ENCODE measurements around the gene R3HDML. TPM values are rescaled to one million over a fixed set of nuclear protein-coding genes. Genes with fewer than 3 reads are reported as not detected.

R3HDML gene
- total and polyA plus RNA-seq, 2 of the 13 experiments (the other 11 are each of a cell fraction or from before 2014, with no cell fraction given): not detected

DNA sequence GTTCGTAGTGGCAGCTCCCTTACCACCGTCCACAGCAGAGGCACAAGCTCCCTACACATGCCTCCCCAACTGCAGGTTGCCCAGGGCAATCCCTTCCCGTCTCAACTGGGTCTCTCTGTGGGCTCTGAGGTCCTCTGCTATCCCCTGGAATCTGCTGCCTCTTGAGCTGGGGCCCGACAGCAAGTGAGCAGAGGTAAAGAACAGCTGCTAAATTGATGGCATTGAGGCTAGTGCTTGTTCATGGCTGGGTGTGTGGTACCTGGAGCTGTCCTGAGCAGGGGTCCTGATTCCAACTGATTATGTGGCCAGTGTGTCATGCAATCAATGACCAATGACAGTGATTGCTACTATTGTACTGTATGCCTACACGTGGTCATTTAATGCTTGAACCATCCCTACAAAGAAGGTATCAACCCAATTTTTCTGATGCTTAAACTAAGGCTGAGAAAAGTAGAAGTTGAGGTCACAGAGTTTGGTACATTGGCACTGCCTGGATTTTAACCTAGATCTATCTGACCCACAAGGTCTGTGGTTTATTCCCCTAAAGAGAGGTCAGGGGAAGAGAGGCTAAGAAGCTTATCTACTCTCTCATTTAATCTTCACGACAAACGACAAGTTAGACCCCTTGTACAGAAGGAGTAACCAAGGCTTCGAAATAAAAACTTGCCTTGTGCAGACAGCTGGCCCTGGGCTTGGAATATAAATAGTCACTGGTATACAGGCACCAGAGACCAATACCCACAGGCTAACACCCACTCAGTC, 59.7 kb downstream of the R3HDML start:
- POLR2A ChIA-PET: interaction anchor here (3.5 to 10.8 kb wide), 5 partner anchors 14 to 44 kb away, joined by 22 to 556 read pairs (median 41); partner anchors contain the start of gene HNF4A
- H3K4me1 ChIP-seq (ENCODE audit: insufficient read depth, low read length): peaks cover 91% of the 10 kb centered on the region
- no peaks in the 10 kb centered on the region for H3K9me3 ChIP-seq (ENCODE audit: low read length)
- ATAC-seq (no peak), DNase-seq (ENCODE audit: low spot score) (no peak), FAIRE-seq (no peak)
- H2AFZ ChIP-seq (ENCODE audit: low read length): no peak overlapping the region
- CTCF ChIA-PET (ENCODE audit: low intra/inter-chr PET ratio, low total read pairs): no interaction called here
- in situ Hi-C loops (cut with HindIII; ENCODE audit: extremely low pct_ligation_motif_present, low pct_unique_long_range_greater_than_20kb): no loop called here
- H3K4me3 ChIP-seq (replicated peaks in 1 of 3; ENCODE audit: insufficient read depth in 1 of 3, low read depth in 2 of 3, low read length in 3 of 3): no peak overlapping the region
- intact Hi-C loops (cut with micrococcal nuclease; ENCODE audit: unreplicated experiment): no loop called here
- no peak overlapping the region for H3K4me2 ChIP-seq (ENCODE audit: low read depth, low read length)
- H3K27me3 ChIP-seq (ENCODE audit: control insufficient read depth in 1 of 2, insufficient read depth in 2 of 2, low read length in 2 of 2): no peaks in the 10 kb centered on the region; a peak in 1 of 5 replicates
- peak overlapping the region; percentile 94 for H3K27ac ChIP-seq (ENCODE audit: extremely low read length, insufficient read depth, low read length)
- H3K36me3 ChIP-seq (replicated peaks in 1 of 2; ENCODE audit: control insufficient read depth in 1 of 2, insufficient read depth in 2 of 2, low read length in 2 of 2): peaks cover 2% of the 10 kb centered on the region in 2 experiments; a peak in 4 of 5 replicates
- no peaks in the 10 kb centered on the region for H4K20me1 ChIP-seq (ENCODE audit: insufficient read depth, low read length)
- BruUV-seq (replicated peaks): no TSS peak
- H3K79me2 ChIP-seq (ENCODE audit: insufficient read depth, low read length): peaks cover 57% of the 10 kb centered on the region
- WGBS (ENCODE audit: low lambda C conversion rate): 89% methylated on average over 8 of the region's 8 CpGs
- H3K9ac ChIP-seq (ENCODE audit: insufficient read depth, low read depth, low read length): no peak overlapping the region
- TF ChIP-seq ZNF619 (CRISPR knock-in tag; IDR thresholded peaks at IDR 0.05) (no peak), FOXP1 (IDR thresholded peaks at IDR 0.05) (no peak), FOXP1 (CRISPR knock-in tag; IDR thresholded peaks at IDR 0.05) (no peak), ZNF382 (CRISPR knock-in tag; IDR thresholded peaks at IDR 0.05; ENCODE audit: borderline replicate concordance) (no peak), FOXJ3 (CRISPR knock-in tag; IDR thresholded peaks at IDR 0.05; ENCODE audit: borderline replicate concordance) (no peak)
- TF ChIP-seq, protein P1, sequence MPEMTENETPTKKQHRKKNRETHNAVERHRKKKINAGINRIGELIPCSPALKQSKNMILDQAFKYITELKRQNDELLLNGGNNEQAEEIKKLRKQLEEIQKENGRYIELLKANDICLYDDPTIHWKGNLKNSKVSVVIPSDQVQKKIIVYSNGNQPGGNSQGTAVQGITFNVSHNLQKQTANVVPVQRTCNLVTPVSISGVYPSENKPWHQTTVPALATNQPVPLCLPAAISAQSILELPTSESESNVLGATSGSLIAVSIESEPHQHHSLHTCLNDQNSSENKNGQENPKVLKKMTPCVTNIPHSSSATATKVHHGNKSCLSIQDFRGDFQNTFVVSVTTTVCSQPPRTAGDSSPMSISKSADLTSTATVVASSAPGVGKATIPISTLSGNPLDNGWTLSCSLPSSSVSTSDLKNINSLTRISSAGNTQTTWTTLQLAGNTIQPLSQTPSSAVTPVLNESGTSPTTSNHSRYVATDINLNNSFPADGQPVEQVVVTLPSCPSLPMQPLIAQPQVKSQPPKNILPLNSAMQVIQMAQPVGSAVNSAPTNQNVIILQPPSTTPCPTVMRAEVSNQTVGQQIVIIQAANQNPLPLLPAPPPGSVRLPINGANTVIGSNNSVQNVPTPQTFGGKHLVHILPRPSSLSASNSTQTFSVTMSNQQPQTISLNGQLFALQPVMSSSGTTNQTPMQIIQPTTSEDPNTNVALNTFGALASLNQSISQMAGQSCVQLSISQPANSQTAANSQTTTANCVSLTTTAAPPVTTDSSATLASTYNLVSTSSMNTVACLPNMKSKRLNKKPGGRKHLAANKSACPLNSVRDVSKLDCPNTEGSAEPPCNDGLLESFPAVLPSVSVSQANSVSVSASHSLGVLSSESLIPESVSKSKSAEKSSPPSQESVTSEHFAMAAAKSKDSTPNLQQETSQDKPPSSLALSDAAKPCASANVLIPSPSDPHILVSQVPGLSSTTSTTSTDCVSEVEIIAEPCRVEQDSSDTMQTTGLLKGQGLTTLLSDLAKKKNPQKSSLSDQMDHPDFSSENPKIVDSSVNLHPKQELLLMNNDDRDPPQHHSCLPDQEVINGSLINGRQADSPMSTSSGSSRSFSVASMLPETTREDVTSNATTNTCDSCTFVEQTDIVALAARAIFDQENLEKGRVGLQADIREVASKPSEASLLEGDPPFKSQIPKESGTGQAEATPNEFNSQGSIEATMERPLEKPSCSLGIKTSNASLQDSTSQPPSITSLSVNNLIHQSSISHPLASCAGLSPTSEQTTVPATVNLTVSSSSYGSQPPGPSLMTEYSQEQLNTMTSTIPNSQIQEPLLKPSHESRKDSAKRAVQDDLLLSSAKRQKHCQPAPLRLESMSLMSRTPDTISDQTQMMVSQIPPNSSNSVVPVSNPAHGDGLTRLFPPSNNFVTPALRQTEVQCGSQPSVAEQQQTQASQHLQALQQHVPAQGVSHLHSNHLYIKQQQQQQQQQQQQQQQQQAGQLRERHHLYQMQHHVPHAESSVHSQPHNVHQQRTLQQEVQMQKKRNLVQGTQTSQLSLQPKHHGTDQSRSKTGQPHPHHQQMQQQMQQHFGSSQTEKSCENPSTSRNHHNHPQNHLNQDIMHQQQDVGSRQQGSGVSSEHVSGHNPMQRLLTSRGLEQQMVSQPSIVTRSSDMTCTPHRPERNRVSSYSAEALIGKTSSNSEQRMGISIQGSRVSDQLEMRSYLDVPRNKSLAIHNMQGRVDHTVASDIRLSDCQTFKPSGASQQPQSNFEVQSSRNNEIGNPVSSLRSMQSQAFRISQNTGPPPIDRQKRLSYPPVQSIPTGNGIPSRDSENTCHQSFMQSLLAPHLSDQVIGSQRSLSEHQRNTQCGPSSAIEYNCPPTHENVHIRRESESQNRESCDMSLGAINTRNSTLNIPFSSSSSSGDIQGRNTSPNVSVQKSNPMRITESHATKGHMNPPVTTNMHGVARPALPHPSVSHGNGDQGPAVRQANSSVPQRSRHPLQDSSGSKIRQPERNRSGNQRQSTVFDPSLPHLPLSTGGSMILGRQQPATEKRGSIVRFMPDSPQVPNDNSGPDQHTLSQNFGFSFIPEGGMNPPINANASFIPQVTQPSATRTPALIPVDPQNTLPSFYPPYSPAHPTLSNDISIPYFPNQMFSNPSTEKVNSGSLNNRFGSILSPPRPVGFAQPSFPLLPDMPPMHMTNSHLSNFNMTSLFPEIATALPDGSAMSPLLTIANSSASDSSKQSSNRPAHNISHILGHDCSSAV (CRISPR knock-in tag; IDR thresholded peaks at IDR 0.05; ENCODE audit: borderline replicate concordance): no peak
- TF ChIP-seq, protein P2, sequence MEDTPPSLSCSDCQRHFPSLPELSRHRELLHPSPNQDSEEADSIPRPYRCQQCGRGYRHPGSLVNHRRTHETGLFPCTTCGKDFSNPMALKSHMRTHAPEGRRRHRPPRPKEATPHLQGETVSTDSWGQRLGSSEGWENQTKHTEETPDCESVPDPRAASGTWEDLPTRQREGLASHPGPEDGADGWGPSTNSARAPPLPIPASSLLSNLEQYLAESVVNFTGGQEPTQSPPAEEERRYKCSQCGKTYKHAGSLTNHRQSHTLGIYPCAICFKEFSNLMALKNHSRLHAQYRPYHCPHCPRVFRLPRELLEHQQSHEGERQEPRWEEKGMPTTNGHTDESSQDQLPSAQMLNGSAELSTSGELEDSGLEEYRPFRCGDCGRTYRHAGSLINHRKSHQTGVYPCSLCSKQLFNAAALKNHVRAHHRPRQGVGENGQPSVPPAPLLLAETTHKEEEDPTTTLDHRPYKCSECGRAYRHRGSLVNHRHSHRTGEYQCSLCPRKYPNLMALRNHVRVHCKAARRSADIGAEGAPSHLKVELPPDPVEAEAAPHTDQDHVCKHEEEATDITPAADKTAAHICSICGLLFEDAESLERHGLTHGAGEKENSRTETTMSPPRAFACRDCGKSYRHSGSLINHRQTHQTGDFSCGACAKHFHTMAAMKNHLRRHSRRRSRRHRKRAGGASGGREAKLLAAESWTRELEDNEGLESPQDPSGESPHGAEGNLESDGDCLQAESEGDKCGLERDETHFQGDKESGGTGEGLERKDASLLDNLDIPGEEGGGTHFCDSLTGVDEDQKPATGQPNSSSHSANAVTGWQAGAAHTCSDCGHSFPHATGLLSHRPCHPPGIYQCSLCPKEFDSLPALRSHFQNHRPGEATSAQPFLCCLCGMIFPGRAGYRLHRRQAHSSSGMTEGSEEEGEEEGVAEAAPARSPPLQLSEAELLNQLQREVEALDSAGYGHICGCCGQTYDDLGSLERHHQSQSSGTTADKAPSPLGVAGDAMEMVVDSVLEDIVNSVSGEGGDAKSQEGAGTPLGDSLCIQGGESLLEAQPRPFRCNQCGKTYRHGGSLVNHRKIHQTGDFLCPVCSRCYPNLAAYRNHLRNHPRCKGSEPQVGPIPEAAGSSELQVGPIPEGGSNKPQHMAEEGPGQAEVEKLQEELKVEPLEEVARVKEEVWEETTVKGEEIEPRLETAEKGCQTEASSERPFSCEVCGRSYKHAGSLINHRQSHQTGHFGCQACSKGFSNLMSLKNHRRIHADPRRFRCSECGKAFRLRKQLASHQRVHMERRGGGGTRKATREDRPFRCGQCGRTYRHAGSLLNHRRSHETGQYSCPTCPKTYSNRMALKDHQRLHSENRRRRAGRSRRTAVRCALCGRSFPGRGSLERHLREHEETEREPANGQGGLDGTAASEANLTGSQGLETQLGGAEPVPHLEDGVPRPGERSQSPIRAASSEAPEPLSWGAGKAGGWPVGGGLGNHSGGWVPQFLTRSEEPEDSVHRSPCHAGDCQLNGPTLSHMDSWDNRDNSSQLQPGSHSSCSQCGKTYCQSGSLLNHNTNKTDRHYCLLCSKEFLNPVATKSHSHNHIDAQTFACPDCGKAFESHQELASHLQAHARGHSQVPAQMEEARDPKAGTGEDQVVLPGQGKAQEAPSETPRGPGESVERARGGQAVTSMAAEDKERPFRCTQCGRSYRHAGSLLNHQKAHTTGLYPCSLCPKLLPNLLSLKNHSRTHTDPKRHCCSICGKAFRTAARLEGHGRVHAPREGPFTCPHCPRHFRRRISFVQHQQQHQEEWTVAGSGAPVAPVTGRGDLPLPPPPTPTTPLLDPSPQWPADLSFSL (CRISPR knock-in tag; IDR thresholded peaks at IDR 0.05): no peak

All from HepG2 (cell line).